ENCODE measurements around the gene ZNF385C. TPM values are rescaled to one million over a fixed set of nuclear protein-coding genes. Genes with fewer than 3 reads are reported as not detected.

ZNF385C gene
- total and polyA plus RNA-seq, 2 of the 13 experiments (the other 11 are each of a cell fraction or from before 2014, with no cell fraction given) = 2.3 to 6.1 TPM

- no peak for TF ChIP-seq SNAPC4 (CRISPR knock-in tag; IDR thresholded peaks at IDR 0.05)
- no peak for TF ChIP-seq ZNF816 (CRISPR knock-in tag; IDR thresholded peaks at IDR 0.05; ENCODE audit: borderline replicate concordance)
- no peak; the same call in 1 of the 2 replicates for TF ChIP-seq ZNF205 (CRISPR knock-in tag; IDR thresholded peaks at IDR 0.05)
- TF ChIP-seq ZNF770 (CRISPR knock-in tag; IDR thresholded peaks at IDR 0.05) = no peak
- peak; percentile 79; the same call in 1 of the 2 replicates for TF ChIP-seq ZNF281 (CRISPR knock-in tag; IDR thresholded peaks at IDR 0.05; ENCODE audit: borderline replicate concordance)
- no peak for TF ChIP-seq ZNF274 (CRISPR knock-in tag; IDR thresholded peaks at IDR 0.05)
- TF ChIP-seq KAT8 (CRISPR knock-in tag; IDR thresholded peaks at IDR 0.05) = 0 out of 2 replicates have a peak, but pooled peaks have one; percentile 34
- no peak for TF ChIP-seq ZNF142 (CRISPR knock-in tag; IDR thresholded peaks at IDR 0.05)
- no peak for TF ChIP-seq ELF4 (CRISPR knock-in tag; IDR thresholded peaks at IDR 0.05; ENCODE audit: borderline replicate concordance)
- 0 out of 2 replicates have a peak, but pooled peaks have one; percentile 49 for TF ChIP-seq ELF1 (CRISPR knock-in tag; IDR thresholded peaks at IDR 0.05)
Measured at GRCh38 chr17:42087736-42088705, 10.3 kb downstream of the ZNF385C start (continued).
